ENCODE measurements around the gene PGAP3. TPM values are rescaled to one million over a fixed set of nuclear protein-coding genes. Genes with fewer than 3 reads are reported as not detected.
A peak's percentile ranks its signal among the peaks of the same experiment; 100 is the strongest.

PGAP3 gene
- 23.5 and 31.5 TPM in 2 replicates for total RNA-seq (ENCODE audit: low replicate concordance)
- long read RNA-seq, partial matches to known transcripts = 0 of 3 reads
- long read RNA-seq, other reads (novel, unspliced or antisense) = 2 of 3 reads

- peaks cover 16% of the 10 kb centered on the region for H3K4me1 Mint-ChIP-seq (ENCODE audit: unreplicated experiment)
- peak within 1 kb of the TSS; percentile 99 for H3K4me3 Mint-ChIP-seq
- TF ChIP-seq, protein P1, sequence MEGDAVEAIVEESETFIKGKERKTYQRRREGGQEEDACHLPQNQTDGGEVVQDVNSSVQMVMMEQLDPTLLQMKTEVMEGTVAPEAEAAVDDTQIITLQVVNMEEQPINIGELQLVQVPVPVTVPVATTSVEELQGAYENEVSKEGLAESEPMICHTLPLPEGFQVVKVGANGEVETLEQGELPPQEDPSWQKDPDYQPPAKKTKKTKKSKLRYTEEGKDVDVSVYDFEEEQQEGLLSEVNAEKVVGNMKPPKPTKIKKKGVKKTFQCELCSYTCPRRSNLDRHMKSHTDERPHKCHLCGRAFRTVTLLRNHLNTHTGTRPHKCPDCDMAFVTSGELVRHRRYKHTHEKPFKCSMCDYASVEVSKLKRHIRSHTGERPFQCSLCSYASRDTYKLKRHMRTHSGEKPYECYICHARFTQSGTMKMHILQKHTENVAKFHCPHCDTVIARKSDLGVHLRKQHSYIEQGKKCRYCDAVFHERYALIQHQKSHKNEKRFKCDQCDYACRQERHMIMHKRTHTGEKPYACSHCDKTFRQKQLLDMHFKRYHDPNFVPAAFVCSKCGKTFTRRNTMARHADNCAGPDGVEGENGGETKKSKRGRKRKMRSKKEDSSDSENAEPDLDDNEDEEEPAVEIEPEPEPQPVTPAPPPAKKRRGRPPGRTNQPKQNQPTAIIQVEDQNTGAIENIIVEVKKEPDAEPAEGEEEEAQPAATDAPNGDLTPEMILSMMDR (conservative IDR thresholded peaks at IDR 0.05) = peak; percentile 16
These were observed at the start of gene PGAP3 for GRCh38 chr17:39687546-39688474. TSS of gene PGAP3 (minus strand) at chr17:39688057. CDS start at chr17:39688014, 43 bp downstream.

GRCh38 chr17:39737206-39737759 is 49.4 kb upstream of the PGAP3 start:
- DNase-seq (ENCODE audit: extremely low spot score, unreplicated experiment) = no peak
- no peaks in the 10 kb centered on the region for H3K36me3 Mint-ChIP-seq
- H3K9me3 Mint-ChIP-seq = no peaks in the 10 kb centered on the region
- H3K4me1 Mint-ChIP-seq (ENCODE audit: unreplicated experiment) = peaks cover 26% of the 10 kb centered on the region
- peak overlapping the region; percentile 87 for H3K4me3 Mint-ChIP-seq
- peaks cover 40% of the 10 kb centered on the region for H3K27me3 Mint-ChIP-seq
- TF ChIP-seq, protein P1 (conservative IDR thresholded peaks at IDR 0.05) = no peak
- H3K27ac Mint-ChIP-seq = peak overlapping the region; percentile 85

More at GRCh38 chr17:39687546-39688474, at the start of gene PGAP3:
- H3K27me3 Mint-ChIP-seq = no peaks in the 10 kb centered on the region
- H3K9me3 Mint-ChIP-seq = peaks cover 4% of the 10 kb centered on the region
- DNase-seq (ENCODE audit: extremely low spot score, unreplicated experiment) = peak; percentile 86
- H3K36me3 Mint-ChIP-seq = peaks cover 7% of the 10 kb centered on the region
- peak within 1 kb of the TSS; percentile 97 for H3K27ac Mint-ChIP-seq

GRCh38 chr17:39736319-39737165 is 48.7 kb upstream of the PGAP3 start:
- H3K9me3 Mint-ChIP-seq = no peaks in the 10 kb centered on the region
- TF ChIP-seq, protein P1 (conservative IDR thresholded peaks at IDR 0.05) = no peak
- H3K27me3 Mint-ChIP-seq = peaks cover 40% of the 10 kb centered on the region
- no peaks in the 10 kb centered on the region for H3K36me3 Mint-ChIP-seq
- DNase-seq (ENCODE audit: extremely low spot score, unreplicated experiment) = no peak
- peak overlapping the region; percentile 85 for H3K27ac Mint-ChIP-seq
- H3K4me1 Mint-ChIP-seq (ENCODE audit: unreplicated experiment) = peaks cover 26% of the 10 kb centered on the region
- peak overlapping the region; percentile 76 for H3K4me3 Mint-ChIP-seq

DNA sequence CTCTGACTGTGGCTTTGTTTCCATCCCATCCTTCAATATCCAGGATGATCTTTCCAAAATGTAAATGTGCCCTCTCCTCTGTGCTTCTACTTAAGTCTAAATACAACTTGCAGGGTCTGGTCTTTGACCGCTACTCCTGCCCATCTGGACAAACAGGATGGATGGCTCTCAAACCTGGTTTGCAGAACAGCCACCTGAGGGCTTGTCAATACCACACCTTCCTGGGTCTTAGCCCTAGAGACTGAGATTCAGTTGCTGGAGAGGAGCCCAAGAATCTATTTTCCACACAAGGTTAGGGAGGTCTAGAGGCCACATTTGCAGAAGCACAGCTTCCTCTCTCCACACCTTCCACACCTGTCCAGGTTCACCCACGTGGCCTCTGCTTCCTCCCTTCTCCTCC is 48.0 kb upstream of the PGAP3 start:
- Mint-ChIP-seq H3K27me3 (peaks cover 38% of the 10 kb centered on the region), H3K27ac (peak overlapping the region; percentile 85), H3K36me3 (no peaks in the 10 kb centered on the region), H3K9me3 (no peaks in the 10 kb centered on the region), H3K4me1 (ENCODE audit: unreplicated experiment) (peaks cover 23% of the 10 kb centered on the region), H3K4me3 (peak overlapping the region; percentile 76)
- no peak for DNase-seq (ENCODE audit: extremely low spot score, unreplicated experiment)
- TF ChIP-seq, protein P1 (conservative IDR thresholded peaks at IDR 0.05) = no peak

DNA sequence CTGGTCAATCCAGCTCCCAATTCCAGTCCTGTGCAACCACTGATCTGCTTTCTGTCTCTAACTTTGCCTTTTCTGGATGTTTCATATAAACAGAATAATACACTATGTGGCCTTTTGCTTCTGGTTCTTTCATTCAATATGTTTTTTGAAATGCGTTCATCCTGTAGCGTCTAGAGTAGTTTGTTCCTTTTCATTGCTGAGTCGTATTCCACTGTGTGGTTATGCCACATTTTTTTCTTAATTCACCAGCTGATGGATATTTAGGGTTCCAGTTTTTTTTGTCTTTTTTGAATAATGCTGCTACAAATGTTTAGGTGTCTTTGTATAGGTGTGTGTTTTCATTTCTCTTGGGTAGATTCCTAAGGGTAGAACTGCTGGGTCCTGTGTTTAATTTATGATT is 44.7 kb upstream of the PGAP3 start:
- H3K4me1 Mint-ChIP-seq (ENCODE audit: unreplicated experiment) = peaks cover 12% of the 10 kb centered on the region
- DNase-seq (ENCODE audit: extremely low spot score, unreplicated experiment) = no peak
- H3K4me3 Mint-ChIP-seq = peak overlapping the region; percentile 51
- TF ChIP-seq, protein P1 (conservative IDR thresholded peaks at IDR 0.05) = no peak
- peaks cover 17% of the 10 kb centered on the region for H3K27me3 Mint-ChIP-seq
- H3K9me3 Mint-ChIP-seq = no peaks in the 10 kb centered on the region
- H3K27ac Mint-ChIP-seq = peak overlapping the region; percentile 85
- peaks cover 4% of the 10 kb centered on the region for H3K36me3 Mint-ChIP-seq
